Left cardiac atrium (tissue), 4 donors: ENCODE measurements around the gene OR4D5. TPM values are rescaled to one million over a fixed set of nuclear protein-coding genes. Genes with fewer than 3 reads are reported as not detected.

ENCODE experiments used
- ATAC-seq, 2 donors: fragments of 200-7000 bp; cut with Tn5 transposase; one replicate each; pipeline ENCODE4 v1.9.1; 2020; ENCODE audit warnings: mild to moderate bottlenecking in 2 of 2, moderate library complexity in 2 of 2
- DNase-seq: peaks from one replicate; pipeline ENCODE4 v3.0.0-alpha.2; 2020
- intact Hi-C, 2 donors: fragments of 100-400 bp; cut with DNase I; formaldehyde crosslinking; loops; one replicate each; pipeline versions ENCODE4 v1.14.1 to v1.15.1; 2022 to 2023
- long read RNA-seq: library from polyadenylated mRNA; unstranded; transcript quantifications from one replicate; pipeline ENCODE4 v2.0.0, GENCODE V29; 2021
- total RNA-seq, 2 donors: library from RNA; stranded (reverse); fragmentation: NEBNext Ultra II Directional; extraction: Animal tissue kit (Norgen Biotek cat#: 25700); gene quantifications; one replicate each; pipeline ENCODE4 v1.2.1, GENCODE V29; 2021
- donor health status: DM: no; HTN: yes; CAD: no.
- donor health status: DM: no; HTN: yes; CAD: no; lungs with severe emphysema.
- donor health status: DM: yes; HTN: yes; CAD: no.
- donor health status: Dilated cardiomyopathy.

Gene OR4D5
- under 1 TPM in 1 of 2 donors, not detected in 1; 0.24 TPM for total RNA-seq
- long read RNA-seq: 0 reads

DNA sequence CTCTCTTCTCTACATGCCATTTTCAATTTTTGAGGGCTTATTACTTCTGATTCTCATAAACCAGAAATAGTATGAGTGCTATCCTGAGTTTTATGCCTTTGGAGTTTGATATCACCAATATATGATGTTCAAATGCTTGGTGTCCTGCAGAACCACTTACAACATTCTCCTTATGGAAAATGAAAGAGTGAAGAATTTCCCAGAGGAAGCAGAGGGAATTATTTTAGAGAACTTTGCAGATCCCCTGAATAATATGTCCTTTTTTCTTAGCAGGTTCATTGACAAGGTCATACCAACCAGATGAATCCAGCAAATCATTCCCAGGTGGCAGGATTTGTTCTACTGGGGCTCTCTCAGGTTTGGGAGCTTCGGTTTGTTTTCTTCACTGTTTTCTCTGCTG lies at the start of gene OR4D5:
TSS of gene OR4D5 (plus strand) at position 301 of the 400 bp plus-strand sequence. CDS start at position 301, 0 bp downstream.
- intact Hi-C loops: no loop called here
- DNase-seq: no peak
- no peak for ATAC-seq

DNA sequence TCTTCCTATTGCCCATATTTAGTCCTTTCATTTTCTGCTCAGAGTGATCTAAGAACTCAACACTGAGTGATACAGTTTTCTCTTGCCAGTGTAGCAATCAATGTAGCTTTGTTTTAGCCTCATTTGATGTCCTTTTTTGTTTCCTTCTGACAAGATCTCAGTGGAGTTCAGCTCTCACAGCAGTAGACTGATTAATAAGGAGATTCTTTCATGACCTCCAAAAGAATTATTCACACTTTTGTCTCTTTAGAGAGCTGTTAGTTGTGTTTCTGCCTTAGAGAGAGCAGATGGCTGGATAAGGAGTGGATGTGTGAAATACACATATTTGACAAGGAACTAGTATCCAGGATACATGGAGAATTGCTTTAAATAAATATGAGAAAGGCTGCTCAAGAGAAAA lies 47.4 kb upstream of the OR4D5 start:
- ATAC-seq: no peak
- DNase-seq: no peak
- intact Hi-C loops: no loop called here

DNA sequence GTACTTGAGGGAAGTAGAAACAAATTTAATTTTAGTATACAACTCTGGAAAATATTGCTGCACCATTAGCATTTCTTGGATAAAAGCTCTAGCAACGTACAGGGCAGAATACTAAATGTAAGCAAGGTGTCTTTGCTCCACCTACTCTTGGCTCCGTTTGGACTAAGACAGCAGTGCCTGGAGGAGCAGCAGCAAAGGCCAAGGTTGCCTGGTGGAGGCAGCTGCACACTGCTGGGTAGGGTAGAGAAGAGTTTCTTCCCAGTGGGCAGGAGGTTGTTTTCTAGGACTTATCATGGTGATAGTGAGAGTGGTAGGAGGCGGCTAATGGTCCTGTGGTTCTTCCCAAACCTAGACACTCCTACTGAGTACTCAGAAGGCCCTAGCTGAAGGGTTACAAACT lies 39.6 kb upstream of the OR4D5 start:
- DNase-seq: no peak

DNA sequence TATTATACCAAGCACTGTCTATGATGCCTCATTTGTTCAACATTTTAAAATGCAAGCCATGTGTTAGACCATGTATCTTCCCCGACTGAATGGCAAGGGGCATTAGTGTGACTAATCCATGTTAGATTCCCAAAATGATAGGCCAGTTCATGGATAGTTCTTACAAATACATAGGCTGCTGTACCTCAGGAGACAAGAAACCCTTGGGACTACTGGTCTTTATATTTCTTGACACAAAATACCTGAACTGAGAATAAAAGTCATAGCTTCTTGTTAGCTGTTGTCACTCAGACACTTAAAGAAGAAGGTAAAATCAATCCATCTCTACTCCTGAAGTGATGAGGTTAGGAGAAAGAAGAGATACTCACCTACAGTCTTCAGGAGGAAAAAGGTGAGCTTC lies 37.5 kb upstream of the OR4D5 start, which contains the start of gene OR8D4:
TSS of gene OR8D4 (plus strand) at position 301 of the 400 bp plus-strand sequence. CDS start 4,265 bp downstream, outside the sequence.
- DNase-seq: no peak
- intact Hi-C loops: no loop called here
- no peak for ATAC-seq

More for the DNA sequence above, 39.6 kb upstream of the OR4D5 start:
- no peak for ATAC-seq
- intact Hi-C loops: no loop called here

DNA sequence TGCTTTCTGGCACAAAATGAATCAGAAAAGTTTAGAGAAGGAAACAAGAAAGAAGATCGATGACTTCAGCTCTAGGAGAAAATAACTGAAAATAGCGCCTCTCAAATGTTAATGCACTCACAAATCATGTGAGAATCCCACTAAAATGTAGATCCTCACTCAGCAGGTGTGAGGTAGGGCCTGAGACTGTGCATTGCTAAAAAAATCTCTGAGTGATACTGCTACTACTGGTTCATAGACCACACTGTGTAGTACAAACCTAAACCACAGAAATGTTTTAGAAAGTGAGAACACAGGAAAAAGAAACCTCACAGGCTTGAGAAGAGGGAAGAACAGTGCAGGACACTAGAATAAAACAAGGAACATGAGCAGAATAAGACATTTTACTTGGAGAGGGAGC lies 35.5 kb upstream of the OR4D5 start:
- ATAC-seq: no peak

DNA sequence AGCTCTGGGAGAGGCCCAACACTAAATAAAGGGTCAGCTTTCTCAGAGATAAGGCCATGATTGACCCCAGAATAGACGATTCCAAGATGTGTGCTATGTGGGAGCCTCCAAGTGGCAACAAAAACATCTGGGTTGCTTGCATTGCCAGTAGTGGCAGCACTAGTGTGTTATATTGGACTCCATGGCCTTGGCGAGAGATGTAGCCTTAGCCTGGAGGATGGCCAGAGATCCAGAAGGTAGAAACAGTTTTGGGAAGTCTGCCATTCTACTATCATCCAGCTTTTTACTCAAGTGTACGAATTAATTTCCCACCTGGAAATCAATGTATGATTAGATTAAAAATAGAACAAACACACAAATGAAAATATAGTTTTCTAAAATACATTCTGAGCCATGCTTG lies 34.5 kb upstream of the OR4D5 start:
- intact Hi-C loops: no loop called here
- ATAC-seq (no peak), DNase-seq (no peak)

More for the DNA sequence above, 35.5 kb upstream of the OR4D5 start:
- intact Hi-C loops: no loop called here
- no peak for DNase-seq

DNA sequence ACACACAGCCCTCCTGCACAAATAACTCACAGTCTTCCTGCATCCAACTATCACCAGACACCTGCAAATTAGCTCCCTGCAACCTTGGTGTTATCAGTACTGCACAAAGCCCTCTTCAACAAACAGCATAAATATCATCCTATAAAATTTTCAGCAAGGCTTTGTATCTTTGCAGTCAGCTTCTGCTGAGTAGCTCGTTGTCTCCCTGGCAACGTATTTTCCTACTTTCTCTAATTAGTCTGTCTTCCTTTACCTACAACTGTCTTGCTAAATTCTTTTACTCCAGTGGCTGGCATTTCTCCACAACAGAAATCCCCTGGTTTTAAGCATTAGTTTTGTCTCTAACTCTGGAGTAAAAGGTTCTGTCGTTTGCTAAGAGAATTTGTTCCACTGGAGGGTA lies 33.6 kb upstream of the OR4D5 start:
- intact Hi-C loops: no loop called here
- ATAC-seq (no peak), DNase-seq (no peak)

DNA sequence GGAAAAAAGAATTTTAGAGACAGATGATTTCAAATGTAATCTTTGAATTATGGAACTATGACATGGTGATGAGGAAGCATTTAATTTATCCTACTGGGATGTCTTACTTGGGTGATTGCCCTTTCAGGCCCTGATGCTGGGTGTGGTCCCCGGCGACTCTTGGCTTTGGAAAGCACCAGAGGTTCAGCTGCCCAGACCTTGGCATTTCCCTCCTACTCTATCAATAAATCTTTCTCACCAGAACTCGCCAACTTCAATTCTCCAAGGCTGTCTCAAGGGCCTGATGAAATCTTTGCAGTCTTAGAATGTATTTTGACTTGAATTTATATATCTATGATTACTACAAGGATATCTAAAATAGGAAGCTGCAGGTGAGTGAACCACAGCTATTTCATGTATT lies 18.5 kb upstream of the OR4D5 start:
- ATAC-seq (no peak), DNase-seq (peak; percentile 23)
- intact Hi-C loops: no loop called here

DNA sequence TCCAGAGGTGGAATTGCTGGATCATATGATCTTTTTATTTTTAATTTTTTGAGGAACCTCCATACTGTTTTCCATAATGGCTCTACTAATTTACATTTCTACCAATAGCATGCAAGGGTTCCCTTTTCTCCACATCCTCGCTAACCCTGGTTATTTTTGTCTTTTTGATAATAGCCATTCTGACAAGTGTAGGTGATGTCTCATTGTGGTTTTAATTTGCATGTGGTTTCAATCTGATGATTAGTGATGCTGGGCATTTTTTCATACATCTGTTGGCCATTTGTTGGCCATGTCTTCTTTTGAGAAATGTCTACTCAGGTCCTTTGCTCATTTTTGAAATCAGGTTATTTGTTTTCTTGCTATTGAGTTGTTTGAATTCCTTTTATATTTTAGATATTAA lies 15.4 kb upstream of the OR4D5 start:
- no peak for DNase-seq
- intact Hi-C loops: no loop called here
- ATAC-seq: no peak

DNA sequence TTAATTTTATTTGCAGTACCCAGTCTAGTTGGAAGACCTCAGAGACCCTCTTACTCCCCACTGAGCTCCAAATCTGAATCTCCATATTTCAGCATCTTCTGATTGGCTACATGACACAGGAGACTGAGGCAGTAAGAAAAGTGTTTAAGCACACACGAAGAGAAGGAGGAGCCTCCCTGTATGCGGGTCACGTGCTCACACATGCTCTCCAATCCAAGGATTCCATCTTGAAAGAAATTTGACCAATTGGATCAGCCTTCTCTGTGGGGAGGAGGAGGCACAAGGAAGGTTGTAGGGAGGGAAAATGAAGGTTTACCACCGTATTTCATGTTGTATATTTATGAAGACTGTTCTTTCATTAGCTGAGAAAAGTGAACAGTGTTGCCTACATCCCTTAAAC lies 3.0 kb downstream of the OR4D5 start:
- ATAC-seq (no peak), DNase-seq (no peak)
- intact Hi-C loops: no loop called here

DNA sequence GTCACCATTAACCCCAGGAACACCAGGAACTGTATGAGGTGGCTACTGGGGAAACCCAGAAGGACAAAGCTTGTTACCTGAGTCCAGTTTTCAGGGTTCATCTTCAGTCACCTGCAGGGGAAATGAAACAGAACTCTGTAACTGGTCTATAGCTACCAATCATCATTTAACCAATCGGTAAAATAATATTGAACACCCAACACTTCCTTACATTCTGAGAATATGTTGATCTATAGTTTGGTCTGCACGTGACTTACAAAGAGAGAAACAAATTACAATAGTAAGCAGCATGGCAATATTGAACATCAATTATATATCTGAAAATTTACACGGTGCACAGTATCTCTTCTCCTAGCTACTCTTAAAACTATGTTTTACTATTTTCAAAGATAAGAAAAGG lies 4.3 kb downstream of the OR4D5 start, which contains the start of gene OR6T1:
TSS of gene OR6T1 (minus strand) at position 101 of the 400 bp plus-strand sequence. CDS start at position 101, 0 bp downstream.
- intact Hi-C loops: no loop called here
- DNase-seq (no peak), ATAC-seq (no peak)

DNA sequence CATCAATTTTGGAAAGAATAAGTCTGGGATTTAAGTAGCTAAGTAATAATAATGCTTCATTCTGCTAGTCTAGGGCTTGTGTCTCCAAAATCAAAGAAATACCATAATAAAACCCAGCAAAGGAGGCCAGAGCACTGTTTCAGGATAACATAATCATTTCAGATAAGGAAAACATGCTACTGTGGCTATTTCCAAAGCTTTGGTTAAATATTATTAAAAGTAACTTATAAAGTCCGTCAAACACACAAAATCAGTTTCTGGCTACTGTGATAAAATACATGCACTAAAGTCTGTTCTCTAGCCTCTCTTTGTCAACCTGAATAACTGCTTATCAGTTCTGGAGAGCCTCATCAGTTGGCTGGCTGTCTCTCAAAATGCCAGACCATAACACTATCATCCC lies 5.7 kb downstream of the OR4D5 start:
- intact Hi-C loops: no loop called here
- ATAC-seq (no peak), DNase-seq (no peak)

DNA sequence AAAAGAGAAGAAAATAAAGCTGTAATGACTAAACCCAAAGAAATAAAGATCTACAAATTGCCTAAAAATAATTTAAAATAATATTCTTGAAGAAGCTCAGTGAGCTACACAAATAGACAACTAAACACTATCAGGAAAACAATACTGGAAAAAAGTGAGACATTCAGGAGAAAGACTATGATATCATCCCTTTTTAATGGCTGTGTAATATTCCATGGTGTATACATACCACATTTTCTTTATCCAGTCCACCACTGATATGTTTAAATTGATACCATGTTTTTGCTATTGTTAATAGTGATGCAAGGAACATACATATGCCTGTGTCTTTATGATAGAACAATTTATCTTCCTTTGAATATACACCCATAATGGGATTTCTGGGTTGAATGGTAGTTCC lies 17.3 kb downstream of the OR4D5 start:
- DNase-seq (no peak), ATAC-seq (no peak)
- intact Hi-C loops: no loop called here

DNA sequence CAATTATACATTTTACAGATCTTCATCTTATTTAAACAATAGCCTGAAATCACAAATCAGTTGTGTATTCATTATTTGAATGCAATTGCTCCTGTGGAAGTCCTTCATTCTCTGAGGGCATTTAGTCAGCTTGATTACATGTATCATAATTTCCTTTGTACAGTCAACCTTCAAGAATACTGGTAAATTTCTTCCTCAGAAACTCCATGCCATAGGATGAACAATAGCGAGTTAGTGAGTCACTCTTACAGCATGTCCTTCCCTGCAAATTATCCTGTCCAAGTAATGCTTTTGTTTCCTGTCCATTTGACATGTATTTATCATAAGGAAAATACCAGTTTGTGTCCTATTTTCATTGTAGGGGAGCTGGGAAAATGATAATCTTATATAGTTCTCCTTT lies 34.4 kb downstream of the OR4D5 start:
- intact Hi-C loops: no loop called here
- ATAC-seq (no peak), DNase-seq (no peak)

DNA sequence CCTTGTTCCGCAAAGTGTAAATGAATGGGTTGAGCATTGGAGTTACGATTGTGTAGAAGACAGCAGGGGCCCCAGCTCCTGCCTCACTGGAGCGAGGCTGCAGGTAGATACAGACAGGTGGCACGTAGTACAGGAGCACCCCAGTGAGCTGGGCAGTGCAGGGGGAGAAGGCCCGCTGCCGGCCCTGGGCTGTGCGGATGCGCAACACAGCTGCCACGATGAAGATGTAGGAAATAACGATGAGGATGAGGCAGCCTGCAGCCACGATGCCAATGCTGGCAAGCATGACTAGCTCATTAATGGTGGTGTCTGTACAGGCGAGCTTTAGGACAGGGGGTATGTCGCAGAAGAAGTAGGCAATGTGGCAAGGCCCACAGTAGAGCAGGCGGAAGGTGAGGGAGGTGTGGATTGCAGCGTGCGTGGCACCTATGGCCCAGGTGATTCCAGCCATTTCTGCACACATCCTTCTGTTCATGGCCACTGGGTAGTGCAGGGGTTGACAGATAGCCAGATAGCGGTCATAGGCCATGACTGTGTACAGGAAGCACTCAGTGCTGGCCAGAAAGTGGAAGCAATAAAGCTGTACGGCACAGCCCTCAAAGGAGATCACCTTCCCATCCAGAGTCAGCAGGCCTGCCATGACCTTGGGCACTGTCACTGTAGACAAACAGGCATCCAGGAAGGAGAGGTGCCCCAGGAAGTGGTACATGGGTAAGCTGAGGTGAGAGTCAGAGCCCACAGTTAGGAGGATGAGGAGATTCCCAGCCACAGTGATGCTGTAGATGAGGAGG lies 37.5 kb downstream of the OR4D5 start:
- ATAC-seq (no peak), DNase-seq (no peak)
- intact Hi-C loops: no loop called here

DNA sequence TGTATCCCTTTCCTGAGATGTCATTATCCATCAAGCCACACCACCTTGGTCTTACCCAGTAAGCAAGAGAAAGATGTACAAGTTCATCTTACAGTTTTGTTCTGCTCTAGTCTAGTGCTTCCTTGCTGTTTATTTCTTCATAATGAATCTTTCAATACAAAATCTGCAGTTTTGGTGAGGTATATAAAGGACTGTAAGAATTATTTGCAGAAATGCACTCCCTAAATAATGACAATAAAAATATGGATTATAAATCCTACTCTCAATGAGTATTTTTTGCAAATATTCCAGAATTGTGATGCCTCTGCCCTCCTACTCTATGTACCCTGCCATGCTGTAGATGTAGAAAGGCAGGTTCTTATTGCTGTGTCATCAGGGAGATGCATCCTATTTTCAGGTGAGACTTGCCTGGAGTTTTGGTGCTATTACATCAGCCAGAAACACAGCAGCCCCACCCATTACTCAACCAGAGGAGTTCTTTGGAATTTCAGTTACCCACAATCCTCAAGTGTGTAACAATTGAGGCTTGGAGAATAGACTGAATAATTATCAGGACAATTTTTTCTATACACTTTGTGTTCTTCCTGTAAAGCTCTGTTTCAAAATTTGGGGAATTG lies 38.4 kb downstream of the OR4D5 start, which contains the start of gene OR10S1:
TSS of gene OR10S1 (minus strand) at position 51 of the 617 bp plus-strand sequence. CDS start 117 bp downstream, outside the sequence.
- intact Hi-C loops: no loop called here
- DNase-seq (no peak), ATAC-seq (no peak)

DNA sequence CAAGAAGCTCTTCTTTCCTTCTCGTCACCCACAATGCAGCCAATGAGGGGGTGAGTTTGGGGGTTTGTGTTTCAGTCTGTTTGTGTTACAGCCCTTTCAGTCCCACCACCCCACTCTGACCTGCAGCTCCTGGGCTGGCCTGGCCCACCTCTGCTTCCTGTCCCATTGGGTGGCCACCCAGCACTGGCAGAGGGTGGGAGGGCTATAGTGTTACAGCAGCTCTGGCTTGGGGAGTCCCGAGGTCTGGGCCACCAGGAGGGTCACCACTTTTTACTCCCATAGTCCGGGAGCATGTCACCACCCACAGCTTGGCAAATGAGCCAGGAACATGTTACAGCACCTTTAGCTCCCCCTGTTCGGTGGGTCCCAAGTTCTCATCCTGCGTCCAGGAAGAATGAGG lies 39.9 kb downstream of the OR4D5 start:
- no peak for ATAC-seq
- intact Hi-C loops: no loop called here

More for the DNA sequence above, 39.9 kb downstream of the OR4D5 start:
- no peak for DNase-seq
